OCI-LY1 (cell line): ENCODE measurements around the gene MACROD2.

Experiments used
- H2AFZ ChIP-seq: fragments of 200-600 bp; sonication (generic), shearing (Covaris generic); 2 replicates; pipeline ENCODE4 v1.6.0; 2014; ENCODE audit warnings: antibody characterized with exemption, mild to moderate bottlenecking, low read length
- H3F3A ChIP-seq: fragments of 200-600 bp; sonication (generic), shearing (Covaris generic); 2 replicates; pipeline ENCODE4 v1.6.0; 2014; ENCODE audit warnings: mild to moderate bottlenecking, antibody characterized with exemption, low read length, moderate library complexity; ENCODE audit not compliant: insufficient read depth
- H3K27ac ChIP-seq: fragments of 200-600 bp; sonication (generic); 2 replicates; pipeline ENCODE4 v1.5.1; 2014; ENCODE audit warnings: low read length, mixed run types, mild to moderate bottlenecking, low read depth; ENCODE audit not compliant: poor library complexity, severe bottlenecking
- H3K27me3 ChIP-seq: fragments of 200-600 bp; sonication (generic); 2 replicates; pipeline ENCODE4 v1.6.0; 2014; ENCODE audit warnings: antibody characterized with exemption, mild to moderate bottlenecking, low read length, moderate library complexity; ENCODE audit not compliant: insufficient read depth
- H3K36me3 ChIP-seq: fragments of 200-600 bp; sonication (generic); 2 replicates; pipeline ENCODE4 v1.6.1; 2014; ENCODE audit warnings: mild to moderate bottlenecking, antibody characterized with exemption, low read length, moderate library complexity, mixed read lengths; ENCODE audit not compliant: insufficient read depth
- H3K4me1 ChIP-seq: fragments of 200-600 bp; sonication (generic); 2 replicates; pipeline ENCODE4 v1.5.1; 2014; ENCODE audit warnings: mild to moderate bottlenecking, low read length, moderate library complexity; ENCODE audit not compliant: insufficient read depth, severe bottlenecking
- H3K4me2 ChIP-seq: fragments of 200-600 bp; sonication (generic), shearing (Covaris generic); 2 replicates; pipeline ENCODE4 v1.6.1; 2014; ENCODE audit warnings: low read length
- H3K4me3 ChIP-seq: fragments of 200-600 bp; sonication (generic); 2 replicates; pipeline ENCODE4 v1.5.1; 2014; ENCODE audit warnings: low read length, low read depth, mild to moderate bottlenecking, mixed read lengths; ENCODE audit not compliant: poor library complexity, severe bottlenecking
- H3K79me2 ChIP-seq: fragments of 200-600 bp; shearing (Covaris generic); 2 replicates; pipeline ENCODE4 v1.6.1; 2016; ENCODE audit warnings: mixed run types, low read length, mixed read lengths; ENCODE audit not compliant: insufficient read depth
- H3K9ac ChIP-seq: fragments of 200-600 bp; sonication (generic), shearing (Covaris generic); 2 replicates; pipeline ENCODE4 v1.6.1; 2014; ENCODE audit warnings: mild to moderate bottlenecking, low read length, mixed read lengths
- H3K9me2 ChIP-seq: fragments of 200-600 bp; sonication (generic), shearing (Covaris generic); 2 replicates; pipeline ENCODE4 v1.6.1; 2014; ENCODE audit warnings: low read depth, mild to moderate bottlenecking, low read length, mixed read lengths
- H3K9me3 ChIP-seq: fragments of 200-600 bp; shearing (Covaris generic); 2 replicates; pipeline ENCODE4 v1.6.1; 2014; ENCODE audit warnings: low read length, mixed read lengths
- H4K20me1 ChIP-seq: fragments of 200-600 bp; sonication (generic), shearing (Covaris generic); 2 replicates; pipeline ENCODE4 v1.6.0; 2016; ENCODE audit warnings: mild to moderate bottlenecking, low read length; ENCODE audit not compliant: insufficient read depth
- EZH2 ChIP-seq: fragments of 200-600 bp; sonication (generic), shearing (Covaris generic); IDR thresholded peaks from 2 replicates; pipeline ENCODE4 v1.8.0; 2017; ENCODE audit warnings: borderline replicate concordance, mixed run types, mild to moderate bottlenecking, antibody characterized with exemption, low read length, moderate library complexity, mixed read lengths
- TF ChIP-seq, protein P1 (sequence below): fragments of 200-600 bp; sonication (generic), shearing (Covaris generic); IDR thresholded peaks from 2 replicates; pipeline ENCODE4 v1.5.1; 2017; ENCODE audit warnings: mild to moderate bottlenecking, antibody characterized with exemption, low read length, moderate library complexity, mixed read lengths

The MACROD2 gene

DNA sequence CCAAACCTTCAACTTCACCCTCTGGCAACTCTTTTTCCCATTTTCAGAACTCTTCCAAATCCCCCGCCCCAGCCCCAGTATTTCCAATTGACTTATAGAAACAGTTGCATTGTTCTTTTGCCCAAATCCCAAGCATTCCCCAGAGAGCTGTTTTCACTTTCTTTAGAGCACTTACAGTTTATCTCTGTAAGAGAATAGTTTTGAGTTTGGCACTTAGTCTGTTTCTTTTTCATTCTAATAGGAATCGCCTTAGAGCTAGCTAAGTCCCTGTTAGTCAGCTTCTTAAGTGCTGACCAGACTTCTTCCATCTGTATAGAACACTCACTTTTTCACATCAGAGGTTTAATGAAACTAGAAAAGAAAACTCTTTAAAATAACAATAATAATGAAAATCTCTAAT is 716.3 kb downstream of the MACROD2 start:
- Histone ChIP-seq H3K27ac (no peak overlapping the region), H3K9me2 (no peaks in the 10 kb centered on the region), H3K4me3 (no peak overlapping the region), H3K9me3 (no peaks in the 10 kb centered on the region), H3K4me1 (no peaks in the 10 kb centered on the region), H3F3A (no peaks in the 10 kb centered on the region), H3K79me2 (no peaks in the 10 kb centered on the region), H3K36me3 (no peaks in the 10 kb centered on the region), H4K20me1 (no peaks in the 10 kb centered on the region), H3K4me2 (no peak overlapping the region), H3K9ac (no peak overlapping the region), H3K27me3 (no peaks in the 10 kb centered on the region), H2AFZ (no peak overlapping the region)
- TF ChIP-seq, protein P1, sequence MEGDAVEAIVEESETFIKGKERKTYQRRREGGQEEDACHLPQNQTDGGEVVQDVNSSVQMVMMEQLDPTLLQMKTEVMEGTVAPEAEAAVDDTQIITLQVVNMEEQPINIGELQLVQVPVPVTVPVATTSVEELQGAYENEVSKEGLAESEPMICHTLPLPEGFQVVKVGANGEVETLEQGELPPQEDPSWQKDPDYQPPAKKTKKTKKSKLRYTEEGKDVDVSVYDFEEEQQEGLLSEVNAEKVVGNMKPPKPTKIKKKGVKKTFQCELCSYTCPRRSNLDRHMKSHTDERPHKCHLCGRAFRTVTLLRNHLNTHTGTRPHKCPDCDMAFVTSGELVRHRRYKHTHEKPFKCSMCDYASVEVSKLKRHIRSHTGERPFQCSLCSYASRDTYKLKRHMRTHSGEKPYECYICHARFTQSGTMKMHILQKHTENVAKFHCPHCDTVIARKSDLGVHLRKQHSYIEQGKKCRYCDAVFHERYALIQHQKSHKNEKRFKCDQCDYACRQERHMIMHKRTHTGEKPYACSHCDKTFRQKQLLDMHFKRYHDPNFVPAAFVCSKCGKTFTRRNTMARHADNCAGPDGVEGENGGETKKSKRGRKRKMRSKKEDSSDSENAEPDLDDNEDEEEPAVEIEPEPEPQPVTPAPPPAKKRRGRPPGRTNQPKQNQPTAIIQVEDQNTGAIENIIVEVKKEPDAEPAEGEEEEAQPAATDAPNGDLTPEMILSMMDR = no peak

DNA sequence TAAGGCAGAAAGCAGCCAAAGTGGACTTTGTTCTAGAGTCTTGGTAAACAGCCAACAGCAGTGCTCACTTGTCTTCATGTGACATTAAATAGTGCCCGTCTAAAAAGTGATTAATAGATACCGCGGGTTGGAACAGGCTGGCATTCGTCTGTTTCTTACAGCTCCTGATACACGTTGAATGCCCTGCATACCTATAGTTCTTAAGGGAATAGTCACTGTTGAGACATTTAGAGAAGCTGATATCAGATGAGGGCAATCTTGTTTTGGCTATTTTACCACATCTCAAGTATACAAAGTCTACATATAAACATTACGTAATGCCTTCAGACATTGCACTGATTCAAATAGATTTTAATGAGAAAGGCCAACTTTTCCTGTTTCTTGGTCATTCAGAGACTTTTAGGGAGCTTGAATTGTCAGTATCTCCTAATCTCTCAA is 717.0 kb downstream of the MACROD2 start:
- H3K27me3 ChIP-seq = no peaks in the 10 kb centered on the region
- no peak overlapping the region for H3K9ac ChIP-seq
- H3K9me2 ChIP-seq = no peaks in the 10 kb centered on the region
- no peaks in the 10 kb centered on the region for H3F3A ChIP-seq
- no peak overlapping the region for H3K27ac ChIP-seq
- no peaks in the 10 kb centered on the region for H4K20me1 ChIP-seq
- no peaks in the 10 kb centered on the region for H3K4me1 ChIP-seq
- no peak for TF ChIP-seq EZH2
- TF ChIP-seq, protein P1 = no peak
- no peak overlapping the region for H3K4me2 ChIP-seq
- no peaks in the 10 kb centered on the region for H3K79me2 ChIP-seq
- H2AFZ ChIP-seq = no peak overlapping the region
- H3K4me3 ChIP-seq = no peak overlapping the region
- no peaks in the 10 kb centered on the region for H3K9me3 ChIP-seq
- H3K36me3 ChIP-seq = no peaks in the 10 kb centered on the region

DNA sequence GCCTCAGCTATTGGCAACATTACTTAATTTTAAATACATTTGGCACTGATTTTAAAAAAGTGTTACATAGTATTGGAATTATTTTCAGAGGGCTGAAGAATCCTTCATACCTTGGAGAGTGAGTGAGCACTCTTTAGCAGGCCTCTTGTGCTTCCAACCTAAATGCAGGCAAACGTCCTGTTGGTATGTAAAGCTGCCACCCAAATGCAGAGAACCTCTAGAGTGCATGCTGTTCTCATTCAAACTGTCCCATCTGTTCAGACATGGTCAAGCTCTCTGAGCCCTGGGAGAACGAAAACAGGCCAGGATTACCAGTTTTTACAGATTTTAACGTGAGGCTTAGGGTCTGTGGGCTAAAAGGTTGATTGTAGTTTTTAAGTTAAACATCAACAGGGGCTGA is 720.1 kb downstream of the MACROD2 start:
- no peaks in the 10 kb centered on the region for H3K27me3 ChIP-seq
- no peaks in the 10 kb centered on the region for H3K9me2 ChIP-seq
- no peaks in the 10 kb centered on the region for H4K20me1 ChIP-seq
- H3K27ac ChIP-seq = no peak overlapping the region
- H2AFZ ChIP-seq = no peak overlapping the region
- H3K9me3 ChIP-seq = no peaks in the 10 kb centered on the region
- H3K4me3 ChIP-seq = no peak overlapping the region
- no peaks in the 10 kb centered on the region for H3K79me2 ChIP-seq
- H3K4me1 ChIP-seq = no peaks in the 10 kb centered on the region
- no peaks in the 10 kb centered on the region for H3K36me3 ChIP-seq
- H3K9ac ChIP-seq = no peak overlapping the region
- TF ChIP-seq, protein P1 = no peak
- TF ChIP-seq EZH2 = no peak
- no peak overlapping the region for H3K4me2 ChIP-seq
- H3F3A ChIP-seq = no peaks in the 10 kb centered on the region
